ENCODE data around the gene FUT3. TPM values are rescaled to one million over a fixed set of nuclear protein-coding genes. Genes with fewer than 3 reads are reported as not detected.
A peak's percentile ranks its signal among the peaks of the same experiment; 100 is the strongest.
"Not testable (repeated sequence)": the region's sequence is repeated elsewhere in the genome, so short reads cannot be mapped to it uniquely, and the experiment has no call there.

FUT3 gene
- total RNA-seq, 4 donors from 2014 or later, result 0.90 TPM; not detected in 3

GRCh38 chr19:5850743-5851293 lies 431 bp downstream of the FUT3 start:
- WGBS, 2 donors, result 12 to 27% methylated on average over 4 to 5 of the region's 5 CpGs
- H3K27ac ChIP-seq, result peak overlapping the region in 1 of 4 donors; percentile 50
- no peaks in the 10 kb centered on the region for H3K9me3 ChIP-seq
- TF ChIP-seq EP300 (IDR thresholded peaks at IDR 0.05) (no peak), POLR2A (IDR thresholded peaks at IDR 0.05) (no peak), CTCF (IDR thresholded peaks at IDR 0.05) (no peak)
- DNase-seq (ENCODE audit: low spot score in 2 of 2), result no peak
- peaks cover 0 to 8% of the 10 kb centered on the region in 2 donors for H3K27me3 ChIP-seq
- H3K36me3 ChIP-seq, result no peaks in the 10 kb centered on the region
- peaks cover 0 to 6% (median 0%) of the 10 kb centered on the region in 4 donors for H3K4me1 ChIP-seq
- no peak overlapping the region for H3K4me3 ChIP-seq

- Histone ChIP-seq H3K36me3 (no peaks in the 10 kb centered on the region), H3K4me3 (no peak overlapping the region), H3K4me1 (peaks cover 0 to 6% (median 0%) of the 10 kb centered on the region in 4 donors), H3K27ac (peak overlapping the region in 1 of 4 donors; percentile 50), H3K27me3 (peaks cover 0 to 8% of the 10 kb centered on the region in 2 donors), H3K9me3 (no peaks in the 10 kb centered on the region)
- 85 to 86% methylated on average over 6 of the region's 6 CpGs for WGBS, 2 donors
- TF ChIP-seq POLR2A (IDR thresholded peaks at IDR 0.05), result no peak
- TF ChIP-seq CTCF (IDR thresholded peaks at IDR 0.05), result no peak
- TF ChIP-seq EP300 (IDR thresholded peaks at IDR 0.05), result no peak
- no peak for DNase-seq (ENCODE audit: low spot score in 2 of 2)
Measured at GRCh38 chr19:5850189-5850588, 1.1 kb downstream of the FUT3 start.

- not testable (repeated sequence) for H3K9me3 ChIP-seq; H3K4me3 ChIP-seq; H3K4me1 ChIP-seq; H3K27me3 ChIP-seq; DNase-seq (ENCODE audit: low spot score in 2 of 2); H3K36me3 ChIP-seq
- H3K27ac ChIP-seq, result peak overlapping the region in 1 of 4 donors; percentile 45
- WGBS, 2 donors, result 37 to 41% methylated on average over 5 of the region's 5 CpGs
Measured at GRCh38 chr19:5848621-5849020, 2.6 kb downstream of the FUT3 start.

- H3K36me3 ChIP-seq; H3K4me3 ChIP-seq; H3K9me3 ChIP-seq; H3K4me1 ChIP-seq; DNase-seq (ENCODE audit: low spot score in 2 of 2); H3K27me3 ChIP-seq: not testable (repeated sequence)
- H3K27ac ChIP-seq, result peak overlapping the region in 1 of 4 donors; percentile 51
- WGBS, 2 donors, result 82 to 86% methylated on average over 10 of the region's 10 CpGs
Measured at GRCh38 chr19:5847846-5848245, 3.4 kb downstream of the FUT3 start.

- Histone ChIP-seq H3K4me1 (no peaks in the 10 kb centered on the region), H3K27ac (no peak overlapping the region), H3K27me3 (peaks cover 0 to 12% of the 10 kb centered on the region in 2 donors), H3K36me3 (no peaks in the 10 kb centered on the region), H3K4me3 (no peak overlapping the region), H3K9me3 (no peaks in the 10 kb centered on the region)
- WGBS, 2 donors, result 84 to 88% methylated on average over 24 of the region's 24 CpGs
- TF ChIP-seq EP300 (IDR thresholded peaks at IDR 0.05), result no peak
- TF ChIP-seq POLR2A (IDR thresholded peaks at IDR 0.05), result no peak
- no peak for TF ChIP-seq CTCF (IDR thresholded peaks at IDR 0.05)
- no peak for DNase-seq (ENCODE audit: low spot score in 2 of 2)
Measured at GRCh38 chr19:5844456-5845433, 6.5 kb downstream of the FUT3 start.

GRCh38 chr19:5843295-5843927 lies 7.8 kb downstream of the FUT3 start:
- H3K27me3 ChIP-seq, result peaks cover 0 to 13% of the 10 kb centered on the region in 2 donors
- no peaks in the 10 kb centered on the region for H3K36me3 ChIP-seq
- TF ChIP-seq EP300 (IDR thresholded peaks at IDR 0.05) (no peak), POLR2A (IDR thresholded peaks at IDR 0.05) (no peak), CTCF (IDR thresholded peaks at IDR 0.05) (no peak)
- WGBS, 2 donors, result 90 to 98% methylated on average over 11 to 13 of the region's 21 CpGs
- H3K9me3 ChIP-seq, result no peaks in the 10 kb centered on the region
- H3K4me1 ChIP-seq, result no peaks in the 10 kb centered on the region
- no peak for DNase-seq (ENCODE audit: low spot score in 2 of 2)
- H3K27ac ChIP-seq, result no peak overlapping the region
- no peak overlapping the region for H3K4me3 ChIP-seq

GRCh38 chr19:5841735-5842111 lies 9.5 kb downstream of the FUT3 start:
- H3K9me3 ChIP-seq; H3K4me3 ChIP-seq; DNase-seq (ENCODE audit: low spot score in 2 of 2); H3K36me3 ChIP-seq; H3K27ac ChIP-seq; H3K4me1 ChIP-seq: not testable (repeated sequence)
- 83 to 100% methylated on average over 2 to 6 of the region's 6 CpGs for WGBS, 2 donors
- peaks cover 0 to 20% of the 10 kb centered on the region in 2 donors for H3K27me3 ChIP-seq

Data from tibial nerve (tissue), 4 donors.